ENCODE measurements around the gene FXYD6. TPM values are rescaled to one million over a fixed set of nuclear protein-coding genes. Genes with fewer than 3 reads are reported as not detected.

FXYD6 gene
- total RNA-seq, 3 donors from 2014 or later = 16.0 to 25.0 (median 20.3) TPM

DNA sequence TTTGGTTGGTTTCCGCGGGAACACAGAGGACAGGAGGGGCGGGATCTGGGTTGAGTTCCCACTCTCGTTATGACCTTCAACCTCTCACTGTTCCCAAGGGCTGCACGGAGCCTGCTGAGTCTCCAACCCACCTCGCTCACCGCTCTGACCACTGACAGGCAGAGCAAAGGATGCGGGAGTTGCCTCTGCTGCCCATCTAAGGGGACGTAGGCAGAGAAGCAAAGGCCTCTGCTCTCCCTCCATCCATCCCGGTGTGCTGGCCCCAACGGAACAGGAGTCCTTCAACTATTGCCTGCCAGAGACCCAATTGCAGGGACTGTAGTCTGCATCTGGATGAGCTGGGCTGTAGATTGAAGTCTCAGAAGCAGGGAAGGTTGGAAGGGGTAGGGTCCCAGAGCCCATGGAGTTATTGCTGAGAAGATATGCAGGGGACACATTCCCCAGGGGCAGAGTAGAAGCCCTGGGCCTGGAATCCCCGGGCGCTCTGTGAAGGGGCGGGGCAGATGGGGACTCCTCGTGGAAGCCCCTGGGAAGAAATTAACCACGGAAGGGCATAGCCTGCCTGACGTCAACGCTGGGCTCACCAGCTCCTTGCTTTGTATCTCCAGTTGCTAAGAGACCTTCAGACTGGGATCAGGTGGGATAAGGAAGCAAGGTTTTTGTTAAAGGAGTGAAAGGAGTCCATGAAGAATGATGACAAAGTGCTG lies 39.2 kb downstream of the FXYD6 start:
- Histone ChIP-seq H3K36me3 (no peaks in the 10 kb centered on the region), H3K9me3 (no peaks in the 10 kb centered on the region), H3K4me3 (no peak overlapping the region), H3K4me1 (no peaks in the 10 kb centered on the region), H3K27ac (no peak overlapping the region), H3K27me3 (no peaks in the 10 kb centered on the region)
- no peak for DNase-seq (ENCODE audit: low spot score in 2 of 2)
- no peak for TF ChIP-seq POLR2AphosphoS5 (IDR thresholded peaks at IDR 0.05)
- TF ChIP-seq, protein P1, sequence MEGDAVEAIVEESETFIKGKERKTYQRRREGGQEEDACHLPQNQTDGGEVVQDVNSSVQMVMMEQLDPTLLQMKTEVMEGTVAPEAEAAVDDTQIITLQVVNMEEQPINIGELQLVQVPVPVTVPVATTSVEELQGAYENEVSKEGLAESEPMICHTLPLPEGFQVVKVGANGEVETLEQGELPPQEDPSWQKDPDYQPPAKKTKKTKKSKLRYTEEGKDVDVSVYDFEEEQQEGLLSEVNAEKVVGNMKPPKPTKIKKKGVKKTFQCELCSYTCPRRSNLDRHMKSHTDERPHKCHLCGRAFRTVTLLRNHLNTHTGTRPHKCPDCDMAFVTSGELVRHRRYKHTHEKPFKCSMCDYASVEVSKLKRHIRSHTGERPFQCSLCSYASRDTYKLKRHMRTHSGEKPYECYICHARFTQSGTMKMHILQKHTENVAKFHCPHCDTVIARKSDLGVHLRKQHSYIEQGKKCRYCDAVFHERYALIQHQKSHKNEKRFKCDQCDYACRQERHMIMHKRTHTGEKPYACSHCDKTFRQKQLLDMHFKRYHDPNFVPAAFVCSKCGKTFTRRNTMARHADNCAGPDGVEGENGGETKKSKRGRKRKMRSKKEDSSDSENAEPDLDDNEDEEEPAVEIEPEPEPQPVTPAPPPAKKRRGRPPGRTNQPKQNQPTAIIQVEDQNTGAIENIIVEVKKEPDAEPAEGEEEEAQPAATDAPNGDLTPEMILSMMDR (IDR thresholded peaks at IDR 0.05) = no peak
- TF ChIP-seq POLR2A (IDR thresholded peaks at IDR 0.05) = no peak
- intact Hi-C loops (cut with DNase I; ENCODE audit: low total_unique reads) = no loop called here

DNA sequence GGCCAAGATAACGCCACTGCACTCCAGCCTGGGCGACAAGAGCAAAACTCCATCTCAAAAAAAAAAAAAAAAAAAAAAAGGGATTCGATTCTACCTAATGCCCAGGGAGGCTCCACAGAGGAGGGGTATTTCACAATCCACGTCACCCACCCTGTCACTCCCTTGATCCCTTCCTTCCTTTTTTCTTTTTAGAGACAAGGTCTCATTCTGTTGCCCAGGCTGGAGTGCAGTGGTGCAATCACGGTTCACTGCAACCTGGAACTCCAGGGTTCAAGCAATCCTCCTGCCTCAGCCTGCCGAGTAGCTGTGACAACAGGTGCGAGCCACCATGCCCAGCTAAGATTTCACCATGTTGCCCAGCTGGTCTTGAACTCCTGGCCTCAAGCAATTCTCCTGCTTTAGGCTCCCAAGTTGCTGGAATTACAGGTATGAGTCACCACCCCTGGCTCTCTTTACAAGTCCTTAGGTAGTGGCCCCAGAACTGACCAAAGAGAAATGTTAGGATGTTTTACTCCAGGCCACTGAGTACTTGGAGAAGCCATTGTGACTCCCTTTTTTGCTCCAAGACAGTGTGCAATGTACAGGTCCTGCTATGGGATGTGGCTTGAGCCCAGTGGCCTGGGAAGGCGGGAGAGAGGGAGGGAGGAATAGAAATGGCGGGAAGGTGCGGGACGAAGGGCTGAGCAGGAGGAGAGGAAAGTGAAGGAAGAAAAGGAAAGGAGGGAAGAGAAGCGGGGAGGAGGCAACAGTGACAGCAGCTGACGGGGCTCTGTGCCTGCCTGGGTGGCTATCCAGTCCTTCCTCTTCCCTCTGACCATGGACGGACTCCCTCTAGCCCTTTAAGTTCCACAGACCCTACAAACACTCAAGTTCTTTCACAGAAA lies 40.1 kb downstream of the FXYD6 start:
- Histone ChIP-seq H3K4me1 (no peaks in the 10 kb centered on the region), H3K27ac (no peak overlapping the region), H3K27me3 (no peaks in the 10 kb centered on the region), H3K9me3 (no peaks in the 10 kb centered on the region), H3K4me3 (peak overlapping the region in 1 of 3 donors; percentile 9), H3K36me3 (no peaks in the 10 kb centered on the region)
- intact Hi-C loops (cut with DNase I; ENCODE audit: low total_unique reads) = no loop called here
- no peak for DNase-seq (ENCODE audit: low spot score in 2 of 2)
- TF ChIP-seq, protein P1 (IDR thresholded peaks at IDR 0.05) = no peak
- TF ChIP-seq POLR2AphosphoS5 (IDR thresholded peaks at IDR 0.05) = no peak

DNA sequence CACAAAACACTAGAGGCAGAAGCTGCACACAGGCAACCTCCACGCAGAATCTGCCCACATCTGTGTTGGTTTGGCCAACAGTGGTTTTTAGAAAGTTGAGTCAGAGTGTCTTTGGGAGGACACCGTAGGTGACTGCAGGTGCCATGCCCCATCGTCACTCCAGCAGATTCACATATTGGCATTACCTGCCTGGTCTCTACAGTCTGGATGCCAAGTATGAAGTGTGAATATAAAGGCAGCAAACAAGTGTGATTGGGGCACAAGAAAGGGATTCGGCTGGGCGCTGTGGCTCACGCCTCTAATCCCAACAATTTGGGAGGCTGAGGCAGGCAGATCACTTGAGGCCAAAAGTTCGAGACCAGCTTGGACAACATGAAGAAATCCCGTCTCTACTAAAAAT lies 40.9 kb downstream of the FXYD6 start:
- Histone ChIP-seq H3K36me3 (no peaks in the 10 kb centered on the region), H3K27me3 (no peaks in the 10 kb centered on the region), H3K4me1 (no peaks in the 10 kb centered on the region), H3K27ac (no peak overlapping the region), H3K9me3 (no peaks in the 10 kb centered on the region), H3K4me3 (no peak overlapping the region)
- no peak for DNase-seq (ENCODE audit: low spot score in 2 of 2)
- intact Hi-C loops (cut with DNase I; ENCODE audit: low total_unique reads) = no loop called here
- no peak for TF ChIP-seq POLR2AphosphoS5 (IDR thresholded peaks at IDR 0.05)
- TF ChIP-seq, protein P1 (IDR thresholded peaks at IDR 0.05) = no peak
- TF ChIP-seq POLR2A (IDR thresholded peaks at IDR 0.05) = no peak

DNA sequence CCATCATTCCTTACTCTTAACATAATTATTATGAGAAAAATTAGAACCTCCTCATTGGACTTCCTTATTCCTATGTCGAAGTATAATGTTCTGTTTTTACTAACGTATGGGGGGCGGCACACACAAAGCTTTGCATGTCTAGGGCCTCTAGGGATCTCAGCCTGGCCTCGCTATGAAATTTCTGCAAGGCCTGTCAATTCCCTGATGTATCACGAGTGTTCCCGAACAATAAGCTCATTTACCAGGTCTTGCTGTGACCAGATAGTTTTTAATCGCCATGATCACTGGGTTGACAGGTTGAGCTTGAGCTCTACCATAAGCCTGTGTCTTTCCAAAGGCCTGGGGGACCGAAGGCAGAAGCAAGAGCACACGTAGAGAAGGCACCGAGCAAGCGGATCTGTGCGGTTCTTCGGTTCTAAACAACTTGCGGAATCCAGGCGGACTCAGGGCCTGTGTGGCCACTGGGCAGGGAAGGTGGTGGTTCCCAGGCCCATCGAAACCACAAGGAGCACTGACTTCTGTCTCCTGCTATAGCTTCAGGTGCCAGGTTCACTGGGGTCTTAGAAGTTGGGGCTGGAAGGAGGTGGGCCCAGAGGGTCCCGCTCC lies 41.5 kb downstream of the FXYD6 start:
- intact Hi-C loops (cut with DNase I; ENCODE audit: low total_unique reads) = no loop called here
- no peak for DNase-seq (ENCODE audit: low spot score in 2 of 2)
- no peaks in the 10 kb centered on the region for H3K36me3 ChIP-seq

DNA sequence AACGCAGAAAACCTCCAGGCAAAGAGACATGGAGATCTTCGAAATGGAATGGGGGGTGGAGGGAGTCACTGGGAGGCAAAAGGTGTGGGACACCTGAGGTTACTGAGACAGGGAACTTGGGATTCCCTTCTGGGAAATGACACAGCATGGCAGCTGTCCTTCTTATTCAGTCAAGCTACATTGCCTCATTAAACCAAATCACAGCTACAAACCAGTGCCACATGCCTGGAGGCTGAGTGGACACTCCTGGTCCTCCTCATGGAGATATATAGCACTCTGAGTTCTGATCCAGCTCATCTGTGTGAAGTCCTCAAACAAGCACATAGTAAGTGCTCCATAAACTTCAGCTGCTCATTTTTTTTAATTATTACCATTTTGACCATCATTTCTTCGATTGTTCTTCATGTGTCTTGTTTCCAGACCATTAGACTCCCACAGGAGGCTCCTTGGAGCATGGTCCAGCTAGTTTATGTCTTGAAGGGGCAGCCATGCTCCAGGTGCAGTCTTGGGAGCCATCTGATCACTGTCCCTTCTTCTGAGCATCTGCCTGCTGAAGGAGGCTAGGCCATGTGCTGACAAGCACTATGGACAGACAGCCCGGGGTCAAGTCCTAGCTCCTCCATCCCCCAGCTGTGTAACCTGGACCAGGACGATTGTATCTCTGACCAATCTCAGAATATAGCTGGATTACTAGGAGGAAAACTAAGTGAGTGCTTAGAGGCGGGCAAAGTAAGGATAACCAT lies 42.2 kb downstream of the FXYD6 start:
- TF ChIP-seq, protein P1 (IDR thresholded peaks at IDR 0.05) = no peak
- no peak for DNase-seq (ENCODE audit: low spot score in 2 of 2)
- H3K27ac ChIP-seq = peak overlapping the region; percentile 4 to 29

More for the DNA sequence above, 41.5 kb downstream of the FXYD6 start:
- no peaks in the 10 kb centered on the region for H3K9me3 ChIP-seq
- no peaks in the 10 kb centered on the region for H3K4me1 ChIP-seq
- no peak overlapping the region for H3K4me3 ChIP-seq
- no peak for TF ChIP-seq POLR2A (IDR thresholded peaks at IDR 0.05)
- H3K27me3 ChIP-seq = no peaks in the 10 kb centered on the region
- no peak overlapping the region for H3K27ac ChIP-seq

More for the DNA sequence above, 42.2 kb downstream of the FXYD6 start:
- Histone ChIP-seq H3K9me3 (no peaks in the 10 kb centered on the region), H3K36me3 (no peaks in the 10 kb centered on the region), H3K4me1 (no peaks in the 10 kb centered on the region), H3K27me3 (no peaks in the 10 kb centered on the region), H3K4me3 (no peak overlapping the region)
- intact Hi-C loops (cut with DNase I; ENCODE audit: low total_unique reads) = no loop called here

All from breast epithelium (tissue), 4 donors.